Right lobe of liver (tissue), 6 donors: ENCODE results near the gene CYBA. TPM values are rescaled to one million over a fixed set of nuclear protein-coding genes. Genes with fewer than 3 reads are reported as not detected.

ENCODE experiments used
- ATAC-seq, 4 donors: fragments of 200-7000 bp; cut with Tn5 transposase; one replicate each; pipeline ENCODE4 v1.9.1; 2020; ENCODE audit warnings: mild to moderate bottlenecking in 4 of 4, moderate library complexity in 4 of 4
- DNase-seq, 3 donors: peaks; one replicate each; pipeline ENCODE4 v3.0.0-alpha.2; 2020
- H3K27ac ChIP-seq, 3 donors: fragments of 200-600 bp; one replicate each; pipeline ENCODE4 v1.8.0; 2022
- H3K27me3 ChIP-seq, 2 donors: fragments of 200-600 bp; one replicate each; pipeline ENCODE4 v1.8.0; 2022
- H3K36me3 ChIP-seq, 4 donors: fragments of 200-600 bp; sonication (generic) in 1 of 4; one replicate each; pipeline versions ENCODE4 v1.5.1 to v1.8.0; 2017 to 2022; ENCODE audit warnings: control low read depth in 1 of 4
- H3K4me1 ChIP-seq, 4 donors: fragments of 200-600 bp; sonication (generic) in 1 of 4; one replicate each; pipeline versions ENCODE4 v1.5.1 to v1.8.0; 2017 to 2022; ENCODE audit warnings: control low read depth in 1 of 4
- H3K4me3 ChIP-seq, 3 donors: fragments of 200-600 bp; one replicate each; pipeline ENCODE4 v1.8.0; 2022
- H3K9me3 ChIP-seq, 4 donors: fragments of 200-600 bp; sonication (generic) in 1 of 4; one replicate each; pipeline versions ENCODE4 v1.5.1 to v1.8.0; 2017 to 2022; ENCODE audit warnings: control low read depth in 1 of 4
- POLR2A ChIP-seq: fragments of 450-650 bp; IDR thresholded peaks from one replicate; pipeline ENCODE4 v1.6.1; 2017; ENCODE audit warnings: antibody characterized with exemption, mild to moderate bottlenecking
- WGBS: methylation state at CpG from one replicate; pipeline ENCODE4 v1.1.6; 2018; ENCODE audit warnings: low coverage, low lambda C conversion rate; ENCODE audit not compliant: insufficient coverage; ENCODE audit errors: missing lambda C conversion rate; 5-methylcytosine and 5-hydroxymethylcytosine counted together
- intact Hi-C, 2 donors: fragments of 100-400 bp; cut with DNase I; formaldehyde crosslinking; loops; one replicate each; pipeline versions ENCODE4 v1.11.2 to v1.14.1; 2022
- total RNA-seq, 6 experiments: library from RNA; depleted of rRNA in 2 of 6; stranded (reverse); fragments of >200 nt in 2 of 6; fragmentation: NEBNext Ultra II Directional in 3 of 6; extraction: Animal tissue kit (Norgen Biotek cat#: 25700) in 3 of 6; gene quantifications; one replicate each; pipeline versions ENCODE4 v1.1.0 to v1.2.4, GENCODE V29; 2016 to 2023
- TF ChIP-seq, protein P1 (sequence below), 4 donors: fragments of 200-600 bp in 3 of 4; fragments of 450-650 bp in 1 of 4; IDR thresholded peaks; one replicate each; pipeline versions ENCODE4 v1.5.1 to v1.8.0; 2016 to 2022; ENCODE audit warnings: antibody characterized with exemption in 4 of 4, mild to moderate bottlenecking in 2 of 4
- donor health status: DM: no; HTN: yes; CAD: no.
- donor health status: DM: no; HTN: no; CAD: no.
- donor health status: DM: no; HTN: no; CAD: no.
- donor health status: DM: no; HTN: yes; CAD: no.
- donor health status: DM: no; HTN: yes; CAD: no.

Gene CYBA
- total RNA-seq, 6 experiments from 2014 or later, result 22.8 to 70.0 (median 41.3) TPM

DNA sequence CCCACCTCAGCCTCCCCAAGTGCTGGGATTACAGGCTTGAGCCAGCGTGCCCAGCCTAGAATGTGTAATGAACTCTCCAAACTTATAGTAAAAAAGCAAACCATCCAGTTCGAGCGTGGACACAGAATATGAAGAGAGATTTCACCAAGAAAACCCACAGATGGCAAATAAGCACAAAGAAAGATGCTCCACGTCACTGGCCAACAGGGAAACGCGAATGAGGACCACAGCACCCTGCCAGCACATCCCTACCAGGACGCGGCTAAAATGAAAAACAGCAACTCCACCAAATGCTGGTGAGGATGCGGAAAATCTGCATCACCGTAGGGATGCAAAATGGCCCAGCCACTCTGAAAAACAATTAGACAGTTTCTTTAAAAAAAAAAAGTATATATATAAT, 10.6 kb upstream of the CYBA start:
- ATAC-seq, result no peak
- no peak for DNase-seq
- Histone ChIP-seq H3K9me3 (no peaks in the 10 kb centered on the region), H3K4me3 (no peak overlapping the region), H3K36me3 (peaks cover 0 to 6% (median 0%) of the 10 kb centered on the region in 4 donors), H3K27ac (no peak overlapping the region), H3K27me3 (no peaks in the 10 kb centered on the region), H3K4me1 (peaks cover 0 to 26% (median 8%) of the 10 kb centered on the region in 4 donors)
- whole genome bisulfite sequencing, result 61% methylated on average over 8 of the region's 10 CpGs
- intact Hi-C loops, result no loop called here
- TF ChIP-seq, protein P1, sequence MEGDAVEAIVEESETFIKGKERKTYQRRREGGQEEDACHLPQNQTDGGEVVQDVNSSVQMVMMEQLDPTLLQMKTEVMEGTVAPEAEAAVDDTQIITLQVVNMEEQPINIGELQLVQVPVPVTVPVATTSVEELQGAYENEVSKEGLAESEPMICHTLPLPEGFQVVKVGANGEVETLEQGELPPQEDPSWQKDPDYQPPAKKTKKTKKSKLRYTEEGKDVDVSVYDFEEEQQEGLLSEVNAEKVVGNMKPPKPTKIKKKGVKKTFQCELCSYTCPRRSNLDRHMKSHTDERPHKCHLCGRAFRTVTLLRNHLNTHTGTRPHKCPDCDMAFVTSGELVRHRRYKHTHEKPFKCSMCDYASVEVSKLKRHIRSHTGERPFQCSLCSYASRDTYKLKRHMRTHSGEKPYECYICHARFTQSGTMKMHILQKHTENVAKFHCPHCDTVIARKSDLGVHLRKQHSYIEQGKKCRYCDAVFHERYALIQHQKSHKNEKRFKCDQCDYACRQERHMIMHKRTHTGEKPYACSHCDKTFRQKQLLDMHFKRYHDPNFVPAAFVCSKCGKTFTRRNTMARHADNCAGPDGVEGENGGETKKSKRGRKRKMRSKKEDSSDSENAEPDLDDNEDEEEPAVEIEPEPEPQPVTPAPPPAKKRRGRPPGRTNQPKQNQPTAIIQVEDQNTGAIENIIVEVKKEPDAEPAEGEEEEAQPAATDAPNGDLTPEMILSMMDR (IDR thresholded peaks at IDR 0.05), result no peak
- no peak for TF ChIP-seq POLR2A

DNA sequence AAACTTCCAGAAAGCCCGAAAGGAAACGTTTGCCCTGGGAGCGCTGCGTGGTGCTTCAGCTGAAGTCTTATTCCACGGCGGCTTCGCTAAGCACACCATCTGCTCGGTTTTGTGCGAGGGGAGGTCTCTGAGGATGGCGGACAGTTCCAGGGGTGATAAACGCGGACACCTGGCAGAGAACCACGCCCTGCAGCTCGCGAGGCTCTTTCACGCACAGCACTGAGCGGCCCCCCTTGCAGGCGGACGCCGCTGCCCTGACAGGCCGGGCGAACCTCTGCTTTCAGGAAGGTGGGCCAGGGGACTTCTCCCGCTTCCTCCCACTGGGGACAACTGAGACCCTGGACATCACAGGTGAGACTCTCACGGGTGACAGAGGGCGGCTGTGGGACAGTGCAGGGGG, 8.3 kb upstream of the CYBA start:
- WGBS, result 40% methylated on average over 2 of the region's 25 CpGs
- no peak for DNase-seq
- H3K27me3 ChIP-seq, result no peaks in the 10 kb centered on the region
- ATAC-seq, result no peak
- no peak for TF ChIP-seq POLR2A
- TF ChIP-seq, protein P1 (IDR thresholded peaks at IDR 0.05), result no peak
- peaks cover 0 to 27% (median 0%) of the 10 kb centered on the region in 4 donors for H3K36me3 ChIP-seq
- H3K27ac ChIP-seq, result no peak overlapping the region
- no peak overlapping the region for H3K4me3 ChIP-seq
- no peaks in the 10 kb centered on the region for H3K9me3 ChIP-seq
- peaks cover 0 to 12% (median 2%) of the 10 kb centered on the region in 4 donors for H3K4me1 ChIP-seq
- intact Hi-C loops, result no loop called here

DNA sequence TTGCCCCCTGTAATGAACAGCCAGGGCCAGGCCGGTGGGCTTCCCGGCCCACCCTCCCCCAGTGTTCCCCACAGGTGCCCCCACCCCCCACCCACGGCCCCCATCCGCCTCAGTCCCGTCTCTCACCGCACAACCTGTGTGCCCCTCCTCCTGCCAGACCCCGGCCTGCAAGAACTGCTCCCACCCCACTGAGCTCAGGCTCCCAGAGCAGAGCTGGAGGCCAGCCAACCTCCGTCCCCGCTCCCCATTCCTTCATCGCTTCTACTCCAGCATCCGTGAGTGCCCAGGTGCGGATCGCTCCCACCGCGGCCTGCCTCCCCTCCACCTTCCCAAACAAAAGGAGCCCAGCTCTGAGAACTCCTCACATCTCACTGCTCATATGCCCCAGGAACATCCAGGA, 7.9 kb upstream of the CYBA start:
- peaks cover 0 to 8% (median 0%) of the 10 kb centered on the region in 4 donors for H3K4me1 ChIP-seq
- TF ChIP-seq, protein P1 (IDR thresholded peaks at IDR 0.05), result no peak
- TF ChIP-seq POLR2A, result no peak
- intact Hi-C loops, result no loop called here
- DNase-seq (no peak), ATAC-seq (no peak)
- no peaks in the 10 kb centered on the region for H3K27me3 ChIP-seq
- H3K27ac ChIP-seq, result no peak overlapping the region
- 93% methylated on average over 10 of the region's 15 CpGs for WGBS
- H3K36me3 ChIP-seq, result peaks cover 0 to 27% (median 0%) of the 10 kb centered on the region in 4 donors
- no peak overlapping the region for H3K4me3 ChIP-seq
- no peaks in the 10 kb centered on the region for H3K9me3 ChIP-seq

DNA sequence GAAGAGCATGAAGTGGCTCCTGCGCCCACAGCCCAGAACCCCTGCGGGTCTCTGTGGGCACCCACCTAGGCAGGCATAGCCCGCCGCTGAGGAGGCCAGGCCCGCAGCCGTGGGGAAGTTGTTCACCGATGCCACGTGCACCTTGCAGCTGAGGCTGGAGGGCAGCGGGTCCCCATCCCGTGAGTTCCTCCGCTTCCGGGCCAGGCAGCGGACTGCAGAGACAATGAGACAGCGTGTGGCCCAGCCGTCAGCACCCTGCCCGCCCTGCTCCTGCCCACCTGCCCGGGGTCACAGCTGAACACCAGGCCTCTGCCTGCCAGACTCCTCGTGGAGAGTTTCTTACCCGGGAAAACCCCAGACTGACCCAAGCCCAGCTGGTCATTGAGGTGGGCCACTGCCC, 6.5 kb upstream of the CYBA start:
- TF ChIP-seq, protein P1 (IDR thresholded peaks at IDR 0.05), result no peak
- TF ChIP-seq POLR2A, result no peak
- intact Hi-C loops, result no loop called here
- Histone ChIP-seq H3K9me3 (no peaks in the 10 kb centered on the region), H3K27me3 (no peaks in the 10 kb centered on the region), H3K27ac (no peak overlapping the region), H3K4me3 (no peak overlapping the region), H3K4me1 (peaks cover 0 to 8% (median 0%) of the 10 kb centered on the region in 4 donors), H3K36me3 (peaks cover 0 to 36% (median 0%) of the 10 kb centered on the region in 4 donors)
- ATAC-seq, result no peak
- no peak for DNase-seq
- WGBS, result no CpG with 5 or more reads among the region's 19 CpGs
